CD4-positive, alpha-beta T cell treated with Interferon alpha-2 for 1 hour (primary cell): ENCODE data around the gene ZDHHC22.

ENCODE experiments used
- DNase-seq, 2 donors: peaks; one replicate each; pipeline ENCODE4 v3.0.0-alpha.2; 2020 to 2022

The ZDHHC22 gene

GRCh38 chr14:77102154-77102553 lies 39.4 kb downstream of the ZDHHC22 start:
- no peak for DNase-seq

GRCh38 chr14:77100961-77101360 lies 40.6 kb downstream of the ZDHHC22 start:
- no peak for DNase-seq

GRCh38 chr14:77099425-77100167 lies 42.0 kb downstream of the ZDHHC22 start:
- DNase-seq: no peak

- peak in 1 of 2 donors; percentile 18 for DNase-seq
Observed at GRCh38 chr14:77098529-77099353, 42.9 kb downstream of the ZDHHC22 start.

GRCh38 chr14:77097700-77098528 lies 43.7 kb downstream of the ZDHHC22 start, which contains the start of gene CIPC:
Gene CIPC, plus strand, starts transcription at chr14:77098258. Its CDS starts 7,451 bp downstream, at chr14:77105709.
- peak; percentile 99 for DNase-seq

- DNase-seq: peak in 1 of 2 donors; percentile 2
Observed at GRCh38 chr14:77097006-77097699, 44.4 kb downstream of the ZDHHC22 start.

GRCh38 chr14:77094672-77095284 lies 46.8 kb downstream of the ZDHHC22 start:
- DNase-seq: peak; percentile 77 to 82

GRCh38 chr14:77092676-77093075 lies 48.9 kb downstream of the ZDHHC22 start:
- DNase-seq: no peak

- no peak for DNase-seq
Observed at GRCh38 chr14:77091518-77091917, 50.1 kb downstream of the ZDHHC22 start.

GRCh38 chr14:77088645-77089044 lies 52.9 kb downstream of the ZDHHC22 start:
- no peak for DNase-seq

GRCh38 chr14:77088219-77088618 lies 53.4 kb downstream of the ZDHHC22 start:
- peak in 1 of 2 donors; percentile 10 for DNase-seq

GRCh38 chr14:77087631-77088030 lies 54.0 kb downstream of the ZDHHC22 start:
- DNase-seq: no peak

- no peak for DNase-seq
Observed at GRCh38 chr14:77086951-77087350, 54.6 kb downstream of the ZDHHC22 start.

GRCh38 chr14:77086017-77086727 lies 55.4 kb downstream of the ZDHHC22 start:
- peak in 1 of 2 donors; percentile 36 for DNase-seq

- no peak for DNase-seq
Observed at GRCh38 chr14:77085538-77085937, 56.1 kb downstream of the ZDHHC22 start.

- DNase-seq: no peak
Observed at GRCh38 chr14:77084985-77085384, 56.6 kb downstream of the ZDHHC22 start.

- DNase-seq: no peak
Observed at GRCh38 chr14:77083082-77083481, 58.5 kb downstream of the ZDHHC22 start.

GRCh38 chr14:77082356-77082755 lies 59.2 kb downstream of the ZDHHC22 start:
- no peak for DNase-seq
